GM12878 (cell line): Measurements from ENCODE around the gene NDUFA12.

Experiments
- CHD4 ChIP-seq: fragments of 200-600 bp; sonication (generic); IDR thresholded peaks from 2 replicates; pipeline ENCODE4 v1.6.1; 2016; ENCODE audit warnings: mild to moderate bottlenecking
- IRF3 ChIP-seq: fragments of 450-650 bp; IDR thresholded peaks from 2 replicates; pipeline ENCODE4 v1.6.1; 2014; ENCODE audit warnings: mild to moderate bottlenecking
- PML ChIP-seq: IDR thresholded peaks from 2 replicates; pipeline ENCODE4 v1.6.1; 2012; ENCODE audit warnings: low read length, inconsistent platforms
- RBBP5 ChIP-seq: fragments of 200-600 bp; sonication (generic); conservative IDR thresholded peaks from 2 replicates; pipeline ENCODE4 v1.6.1; 2016
- ZNF207 ChIP-seq: fragments of 450-650 bp; IDR thresholded peaks from 2 replicates; pipeline ENCODE4 v1.6.1; 2014; ENCODE audit warnings: antibody characterized with exemption, mild to moderate bottlenecking, borderline replicate concordance
- TF ChIP-seq, protein P1 (sequence below), 3 experiments: IDR thresholded peaks in 2 of 3; conservative IDR thresholded peaks in 1 of 3; 2 replicates each; pipeline ENCODE4 v1.5.1; 2011; ENCODE audit warnings: low read depth in 3 of 3, low read length in 3 of 3, mild to moderate bottlenecking in 3 of 3, control low read depth in 2 of 3, moderate library complexity in 2 of 3, inconsistent platforms in 1 of 3, mixed read lengths in 1 of 3; ENCODE audit not compliant: control insufficient read depth in 2 of 3, insufficient read depth in 1 of 3; ENCODE audit errors: extremely low read depth in 1 of 3

GRCh38 chr12:94977766-94978468, 25.6 kb downstream of the NDUFA12 start:
- TF ChIP-seq, protein P1, sequence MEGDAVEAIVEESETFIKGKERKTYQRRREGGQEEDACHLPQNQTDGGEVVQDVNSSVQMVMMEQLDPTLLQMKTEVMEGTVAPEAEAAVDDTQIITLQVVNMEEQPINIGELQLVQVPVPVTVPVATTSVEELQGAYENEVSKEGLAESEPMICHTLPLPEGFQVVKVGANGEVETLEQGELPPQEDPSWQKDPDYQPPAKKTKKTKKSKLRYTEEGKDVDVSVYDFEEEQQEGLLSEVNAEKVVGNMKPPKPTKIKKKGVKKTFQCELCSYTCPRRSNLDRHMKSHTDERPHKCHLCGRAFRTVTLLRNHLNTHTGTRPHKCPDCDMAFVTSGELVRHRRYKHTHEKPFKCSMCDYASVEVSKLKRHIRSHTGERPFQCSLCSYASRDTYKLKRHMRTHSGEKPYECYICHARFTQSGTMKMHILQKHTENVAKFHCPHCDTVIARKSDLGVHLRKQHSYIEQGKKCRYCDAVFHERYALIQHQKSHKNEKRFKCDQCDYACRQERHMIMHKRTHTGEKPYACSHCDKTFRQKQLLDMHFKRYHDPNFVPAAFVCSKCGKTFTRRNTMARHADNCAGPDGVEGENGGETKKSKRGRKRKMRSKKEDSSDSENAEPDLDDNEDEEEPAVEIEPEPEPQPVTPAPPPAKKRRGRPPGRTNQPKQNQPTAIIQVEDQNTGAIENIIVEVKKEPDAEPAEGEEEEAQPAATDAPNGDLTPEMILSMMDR (IDR thresholded peaks at IDR 0.05 in 2 of 3, conservative IDR thresholded peaks at IDR 0.05 in 1 of 3; ENCODE audit: control insufficient read depth in 2 of 3, extremely low read depth in 1 of 3, insufficient read depth in 1 of 3, low read depth in 3 of 3, low read length in 3 of 3) = no peak
- no peak for TF ChIP-seq ZNF207
- TF ChIP-seq RBBP5 = no peak
- TF ChIP-seq CHD4 = no peak
- TF ChIP-seq PML = no peak
- no peak for TF ChIP-seq IRF3
